ENCODE data around the gene EML1. TPM values are rescaled to one million over a fixed set of nuclear protein-coding genes. Genes with fewer than 3 reads are reported as not detected.

The EML1 gene
- total and polyA plus RNA-seq, 2 donors from 2014 or later: 7.9 to 35.9 TPM

- TF ChIP-seq CTCF (IDR thresholded peaks at IDR 0.05; ENCODE audit: borderline replicate concordance, extremely low read depth, insufficient read depth): no peak
- Histone ChIP-seq H3K27me3 (ENCODE audit: control insufficient read depth, insufficient read depth, low read length) (no peaks in the 10 kb centered on the region), H3K36me3 (ENCODE audit: control insufficient read depth in 2 of 3, insufficient read depth in 3 of 3, low read length in 3 of 3) (no peaks in the 10 kb centered on the region), H3K4me3 (ENCODE audit: low read length in 3 of 3) (peak overlapping the region; percentile 61 to 70 (median 66)), H3K9me3 (ENCODE audit: control insufficient read depth in 2 of 3, insufficient read depth in 1 of 3, low read length in 3 of 3) (no peaks in the 10 kb centered on the region), H3K9ac (ENCODE audit: low read length in 3 of 3) (peak overlapping the region in 2 of 3 donors; percentile 47 to 71), H3K4me1 (ENCODE audit: control insufficient read depth in 2 of 3, insufficient read depth in 2 of 3, low read depth in 1 of 3, low read length in 3 of 3) (peaks cover 0 to 11% (median 0%) of the 10 kb centered on the region in 3 donors), H3K27ac (ENCODE audit: low read depth in 2 of 2, low read length in 2 of 2) (no peak overlapping the region)
- intact Hi-C loops (cut with DNase I): no loop called here
- FAIRE-seq (no peak), DNase-seq (no peak)
Observed at GRCh38 chr14:99794151-99794780, 1.1 kb downstream of the EML1 start.

- no peaks in the 10 kb centered on the region for H3K36me3 ChIP-seq (ENCODE audit: control insufficient read depth in 2 of 3, insufficient read depth in 3 of 3, low read length in 3 of 3)
- peaks cover 0 to 11% (median 0%) of the 10 kb centered on the region in 3 donors for H3K4me1 ChIP-seq (ENCODE audit: control insufficient read depth in 2 of 3, insufficient read depth in 2 of 3, low read depth in 1 of 3, low read length in 3 of 3)
- no peaks in the 10 kb centered on the region for H3K9me3 ChIP-seq (ENCODE audit: control insufficient read depth in 2 of 3, insufficient read depth in 1 of 3, low read length in 3 of 3)
- H3K27me3 ChIP-seq (ENCODE audit: control insufficient read depth, insufficient read depth, low read length): no peaks in the 10 kb centered on the region
- FAIRE-seq (no peak), DNase-seq (no peak)
- H3K9ac ChIP-seq (ENCODE audit: low read length in 3 of 3): no peak overlapping the region
- TF ChIP-seq CTCF (IDR thresholded peaks at IDR 0.05; ENCODE audit: borderline replicate concordance, extremely low read depth, insufficient read depth): no peak
- no peak overlapping the region for H3K4me3 ChIP-seq (ENCODE audit: low read length in 3 of 3)
- no peak overlapping the region for H3K27ac ChIP-seq (ENCODE audit: low read depth in 2 of 2, low read length in 2 of 2)
- intact Hi-C loops (cut with DNase I): no loop called here
Observed at GRCh38 chr14:99795046-99795445, 1.8 kb downstream of the EML1 start.

- no peak for FAIRE-seq
- Histone ChIP-seq H3K9ac (ENCODE audit: low read length in 3 of 3) (no peak overlapping the region), H3K36me3 (ENCODE audit: control insufficient read depth in 2 of 3, insufficient read depth in 3 of 3, low read length in 3 of 3) (no peaks in the 10 kb centered on the region), H3K27me3 (ENCODE audit: control insufficient read depth, insufficient read depth, low read length) (no peaks in the 10 kb centered on the region), H3K9me3 (ENCODE audit: control insufficient read depth in 2 of 3, insufficient read depth in 1 of 3, low read length in 3 of 3) (no peaks in the 10 kb centered on the region), H3K4me1 (ENCODE audit: control insufficient read depth in 2 of 3, insufficient read depth in 2 of 3, low read depth in 1 of 3, low read length in 3 of 3) (peaks cover 0 to 3% (median 0%) of the 10 kb centered on the region in 3 donors), H3K4me3 (ENCODE audit: low read length in 3 of 3) (no peak overlapping the region), H3K27ac (ENCODE audit: low read depth in 2 of 2, low read length in 2 of 2) (no peak overlapping the region)
- TF ChIP-seq CTCF (IDR thresholded peaks at IDR 0.05; ENCODE audit: borderline replicate concordance, extremely low read depth, insufficient read depth): no peak
- intact Hi-C loops (cut with DNase I): no loop called here
- DNase-seq: no peak
Observed at GRCh38 chr14:99797231-99797630, 4.0 kb downstream of the EML1 start.

DNA sequence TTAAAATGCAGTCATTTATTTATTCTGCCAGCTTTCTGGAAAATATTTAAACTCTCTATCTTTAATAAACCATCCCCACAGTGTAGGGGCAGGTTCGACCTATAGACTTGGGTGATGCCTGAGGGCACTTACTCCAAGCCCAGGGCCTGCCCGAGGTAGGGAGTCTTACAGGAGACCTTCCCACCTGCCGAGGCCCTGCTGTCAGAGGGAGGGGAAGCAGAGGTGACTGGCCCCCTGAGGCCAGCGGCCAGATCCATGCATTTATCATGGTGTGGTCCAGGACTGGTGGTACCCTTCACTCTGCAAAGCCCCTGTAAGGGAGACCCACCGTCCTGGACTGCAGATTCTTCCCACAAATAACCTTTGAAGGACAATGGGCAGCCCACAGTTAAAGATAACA, 7.6 kb downstream of the EML1 start:
- H3K36me3 ChIP-seq (ENCODE audit: control insufficient read depth in 2 of 3, insufficient read depth in 3 of 3, low read length in 3 of 3): no peaks in the 10 kb centered on the region
- DNase-seq (no peak), FAIRE-seq (no peak)
- no peak overlapping the region for H3K27ac ChIP-seq (ENCODE audit: low read depth in 2 of 2, low read length in 2 of 2)
- intact Hi-C loops (cut with DNase I): no loop called here
- no peak overlapping the region for H3K4me3 ChIP-seq (ENCODE audit: low read length in 3 of 3)
- H3K9ac ChIP-seq (ENCODE audit: low read length in 3 of 3): no peak overlapping the region
- H3K4me1 ChIP-seq (ENCODE audit: control insufficient read depth in 2 of 3, insufficient read depth in 2 of 3, low read depth in 1 of 3, low read length in 3 of 3): no peaks in the 10 kb centered on the region
- H3K27me3 ChIP-seq (ENCODE audit: control insufficient read depth, insufficient read depth, low read length): no peaks in the 10 kb centered on the region
- no peaks in the 10 kb centered on the region for H3K9me3 ChIP-seq (ENCODE audit: control insufficient read depth in 2 of 3, insufficient read depth in 1 of 3, low read length in 3 of 3)
- no peak for TF ChIP-seq CTCF (IDR thresholded peaks at IDR 0.05; ENCODE audit: borderline replicate concordance, extremely low read depth, insufficient read depth)
